A549 treated with GW870086 at 1 μM for 4 hours (cell line): ENCODE measurements around the gene TMEM201. TPM values are rescaled to one million over a fixed set of nuclear protein-coding genes. Genes with fewer than 3 reads are reported as not detected.

Experiments
- total RNA-seq: library from RNA; stranded (reverse); fragments of 200-300 nt; extraction: Qiagen RNA extraction; gene quantifications from 5 replicates; pipeline ENCODE4 v1.2.3, GENCODE V29; 2022; ENCODE audit warnings: low read depth

TMEM201 gene
- total RNA-seq, result 10.9 to 14.4 TPM (median 13.7 TPM) in 5 replicates

GRCh38 chr1:9588551-9589143 is at the start of gene TMEM201:
TSS of gene TMEM201 (plus strand) at chr1:9588911. CDS start at chr1:9588931, 20 bp downstream.

GRCh38 chr1:9539165-9539828 is 49.4 kb upstream of the TMEM201 start, which contains the start of gene SLC25A33:
TSS of gene SLC25A33 (plus strand) at chr1:9539465. CDS start at chr1:9539692, 227 bp downstream.

GRCh38 chr1:9651565-9652378 is 63.1 kb downstream of the TMEM201 start, which contains the start of gene PIK3CD:
TSS of gene PIK3CD (plus strand) at chr1:9651731. CDS start at chr1:9710456, 58,725 bp downstream.

Other genes with a start within 250 kb of the TMEM201 start
- 2.5 to 3.6 TPM (median 3.0 TPM) in 5 replicates for gene SLC25A33, start 49.4 kb upstream of the TMEM201 start, total RNA-seq
- gene PIK3CD, start 62.8 kb downstream of the TMEM201 start, total RNA-seq, result 6.8 to 7.8 TPM (median 7.4 TPM) in 5 replicates
- 54.6 to 67.4 TPM (median 63.2 TPM) in 5 replicates for gene CLSTN1, start 235.1 kb downstream of the TMEM201 start, total RNA-seq